Measurements from ENCODE around the gene CRHR2. TPM values are rescaled to one million over a fixed set of nuclear protein-coding genes. Genes with fewer than 3 reads are reported as not detected.
"Not testable (repeated sequence)": the region's sequence is repeated elsewhere in the genome, so short reads cannot be mapped to it uniquely, and the experiment has no call there.

The CRHR2 gene
- total RNA-seq, 1 donor from 2014 or later: not detected

GRCh38 chr7:30646154-30646553 is 36.1 kb downstream of the CRHR2 start:
- Histone ChIP-seq H3K36me3 (no peaks in the 10 kb centered on the region), H3K9me3 (no peaks in the 10 kb centered on the region), H3K27me3 (no peaks in the 10 kb centered on the region), H3K27ac (no peak overlapping the region), H3K4me3 (no peak overlapping the region), H3K4me1 (no peaks in the 10 kb centered on the region)
- intact Hi-C loops (cut with DNase I): no loop called here
- TF ChIP-seq POLR2AphosphoS5 (IDR thresholded peaks at IDR 0.05; ENCODE audit: insufficient read depth in 1 of 2, low read depth in 1 of 2) (no peak), POLR2A (IDR thresholded peaks at IDR 0.05) (no peak)
- TF ChIP-seq, protein P1, sequence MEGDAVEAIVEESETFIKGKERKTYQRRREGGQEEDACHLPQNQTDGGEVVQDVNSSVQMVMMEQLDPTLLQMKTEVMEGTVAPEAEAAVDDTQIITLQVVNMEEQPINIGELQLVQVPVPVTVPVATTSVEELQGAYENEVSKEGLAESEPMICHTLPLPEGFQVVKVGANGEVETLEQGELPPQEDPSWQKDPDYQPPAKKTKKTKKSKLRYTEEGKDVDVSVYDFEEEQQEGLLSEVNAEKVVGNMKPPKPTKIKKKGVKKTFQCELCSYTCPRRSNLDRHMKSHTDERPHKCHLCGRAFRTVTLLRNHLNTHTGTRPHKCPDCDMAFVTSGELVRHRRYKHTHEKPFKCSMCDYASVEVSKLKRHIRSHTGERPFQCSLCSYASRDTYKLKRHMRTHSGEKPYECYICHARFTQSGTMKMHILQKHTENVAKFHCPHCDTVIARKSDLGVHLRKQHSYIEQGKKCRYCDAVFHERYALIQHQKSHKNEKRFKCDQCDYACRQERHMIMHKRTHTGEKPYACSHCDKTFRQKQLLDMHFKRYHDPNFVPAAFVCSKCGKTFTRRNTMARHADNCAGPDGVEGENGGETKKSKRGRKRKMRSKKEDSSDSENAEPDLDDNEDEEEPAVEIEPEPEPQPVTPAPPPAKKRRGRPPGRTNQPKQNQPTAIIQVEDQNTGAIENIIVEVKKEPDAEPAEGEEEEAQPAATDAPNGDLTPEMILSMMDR (IDR thresholded peaks at IDR 0.05): no peak
- DNase-seq (ENCODE audit: extremely low spot score in 2 of 2): peak in 1 of 2 donors; percentile 81

DNA sequence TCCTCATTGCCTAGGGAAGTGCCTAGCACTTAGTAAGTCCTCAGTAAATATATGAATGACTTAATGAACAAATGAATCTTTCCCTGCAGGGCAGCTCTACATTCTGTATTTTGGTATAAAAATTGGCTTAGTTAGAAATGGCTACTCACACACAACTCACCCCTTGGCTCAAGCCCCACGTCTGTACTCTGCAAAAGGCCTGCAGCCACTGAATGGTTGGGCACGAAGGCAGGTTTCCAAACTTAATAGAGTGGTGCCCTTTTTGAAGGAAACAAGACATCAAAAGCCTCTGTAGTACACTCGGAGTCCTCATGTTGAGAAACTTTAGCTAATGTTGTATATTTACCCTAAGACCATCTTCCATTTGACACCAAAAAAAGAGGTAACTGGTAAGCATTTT is 36.6 kb downstream of the CRHR2 start:
- TF ChIP-seq POLR2AphosphoS5 (IDR thresholded peaks at IDR 0.05; ENCODE audit: insufficient read depth in 1 of 2, low read depth in 1 of 2): no peak
- no peak for TF ChIP-seq POLR2A (IDR thresholded peaks at IDR 0.05)
- TF ChIP-seq, protein P1 (IDR thresholded peaks at IDR 0.05): no peak
- H3K4me3 ChIP-seq: no peak overlapping the region
- intact Hi-C loops (cut with DNase I): no loop called here
- no peaks in the 10 kb centered on the region for H3K4me1 ChIP-seq
- no peak for DNase-seq (ENCODE audit: extremely low spot score in 2 of 2)
- no peaks in the 10 kb centered on the region for H3K36me3 ChIP-seq
- H3K9me3 ChIP-seq: no peaks in the 10 kb centered on the region
- no peak overlapping the region for H3K27ac ChIP-seq
- no peaks in the 10 kb centered on the region for H3K27me3 ChIP-seq

DNA sequence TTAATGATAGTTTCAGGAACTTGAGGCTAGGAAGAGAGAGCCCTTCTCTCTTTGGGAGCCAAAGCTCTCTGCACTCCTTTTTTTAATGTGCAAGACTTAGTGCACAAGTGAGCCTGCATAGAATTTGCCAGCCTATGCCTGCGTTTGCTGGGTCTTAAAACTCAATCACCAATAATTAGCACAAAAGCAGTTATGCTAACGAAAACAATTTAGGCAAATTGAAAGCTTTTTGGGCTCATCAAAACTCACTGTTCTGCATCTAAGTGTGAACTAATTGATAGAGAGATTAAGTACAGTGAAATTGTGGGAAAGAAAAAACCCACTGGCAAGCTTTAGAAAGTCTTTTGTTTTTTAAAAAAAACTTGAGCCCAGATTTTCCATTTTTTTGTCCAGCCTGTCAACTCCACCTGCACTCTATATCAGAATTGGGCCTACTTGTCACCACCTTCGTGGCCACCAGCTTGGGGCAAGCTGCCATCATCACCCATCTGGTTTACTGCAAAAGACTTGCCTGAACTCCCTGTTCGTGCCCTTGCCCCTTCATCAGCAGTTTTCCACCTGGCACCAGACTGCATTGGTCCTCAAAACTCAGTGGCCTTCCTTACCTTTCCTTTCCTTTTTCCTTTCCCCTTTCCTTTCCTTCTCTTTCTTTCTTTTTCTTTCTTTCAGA is 37.8 kb downstream of the CRHR2 start:
- no peak for TF ChIP-seq POLR2A (IDR thresholded peaks at IDR 0.05)
- TF ChIP-seq, protein P1 (IDR thresholded peaks at IDR 0.05): no peak
- TF ChIP-seq POLR2AphosphoS5 (IDR thresholded peaks at IDR 0.05; ENCODE audit: insufficient read depth in 1 of 2, low read depth in 1 of 2): no peak
- Histone ChIP-seq H3K27ac (no peak overlapping the region), H3K9me3 (no peaks in the 10 kb centered on the region), H3K36me3 (no peaks in the 10 kb centered on the region), H3K4me3 (no peak overlapping the region), H3K4me1 (no peaks in the 10 kb centered on the region), H3K27me3 (no peaks in the 10 kb centered on the region)
- DNase-seq (ENCODE audit: extremely low spot score in 2 of 2): no peak
- intact Hi-C loops (cut with DNase I): no loop called here

- H3K36me3 ChIP-seq: no peaks in the 10 kb centered on the region
- no peaks in the 10 kb centered on the region for H3K27me3 ChIP-seq
- intact Hi-C loops (cut with DNase I): no loop called here
- H3K4me3 ChIP-seq: no peak overlapping the region
- no peak overlapping the region for H3K27ac ChIP-seq
- H3K9me3 ChIP-seq: no peaks in the 10 kb centered on the region
- no peak for TF ChIP-seq POLR2A (IDR thresholded peaks at IDR 0.05)
- TF ChIP-seq, protein P1 (IDR thresholded peaks at IDR 0.05): no peak
- no peak for TF ChIP-seq POLR2AphosphoS5 (IDR thresholded peaks at IDR 0.05; ENCODE audit: insufficient read depth in 1 of 2, low read depth in 1 of 2)
- no peak for DNase-seq (ENCODE audit: extremely low spot score in 2 of 2)
- H3K4me1 ChIP-seq: no peaks in the 10 kb centered on the region
These were observed 39.5 kb downstream of the CRHR2 start for GRCh38 chr7:30642789-30643188.

- intact Hi-C loops (cut with DNase I); H3K4me3 ChIP-seq; H3K36me3 ChIP-seq; DNase-seq (ENCODE audit: extremely low spot score in 2 of 2); H3K27me3 ChIP-seq; H3K9me3 ChIP-seq; H3K27ac ChIP-seq; H3K4me1 ChIP-seq: not testable (repeated sequence)
These were observed 39.9 kb downstream of the CRHR2 start for GRCh38 chr7:30642322-30642721.

All from vagina (tissue), 2 donors.